Neural cell (in vitro differentiated cells): ENCODE data around the gene MKRN2. TPM values are rescaled to one million over a fixed set of nuclear protein-coding genes. Genes with fewer than 3 reads are reported as not detected.

Source experiments
- H2AFZ ChIP-seq: fragments of 200-600, 300-800 bp; sonication (generic), shearing (Covaris generic); 2 replicates; pipeline ENCODE4 v1.6.0; 2014; ENCODE audit warnings: low read depth, mild to moderate bottlenecking, antibody characterized with exemption, low read length, moderate library complexity
- H3F3A ChIP-seq: fragments of 200-600 bp; shearing (Covaris generic); 2 replicates; pipeline ENCODE4 v1.6.1; 2016; ENCODE audit warnings: mild to moderate bottlenecking, moderate library complexity, mixed read lengths, antibody characterized with exemption, low read length; ENCODE audit not compliant: insufficient read depth, poor library complexity, severe bottlenecking
- H3K27ac ChIP-seq: fragments of 200-600, 300-800 bp; sonication (generic), shearing (Covaris generic); 2 replicates; pipeline ENCODE4 v1.5.1; 2014; ENCODE audit warnings: mild to moderate bottlenecking, low read length, moderate library complexity
- H3K27me3 ChIP-seq: fragments of 300-800, 200-600 bp; sonication (generic), shearing (Covaris generic); 2 replicates; pipeline ENCODE4 v1.6.0; 2014; ENCODE audit warnings: mild to moderate bottlenecking, low read depth, low read length, moderate library complexity; ENCODE audit not compliant: insufficient read depth
- H3K36me3 ChIP-seq: fragments of 300-800, 200-600 bp; sonication (generic), shearing (Covaris generic); 2 replicates; pipeline ENCODE4 v1.5.1; 2014; ENCODE audit warnings: mild to moderate bottlenecking, antibody characterized with exemption, low read length, moderate library complexity; ENCODE audit not compliant: insufficient read depth
- H3K4me2 ChIP-seq: fragments of 300-800, 200-600 bp; sonication (generic), shearing (Covaris generic); 2 replicates; pipeline ENCODE4 v1.6.0; 2014; ENCODE audit warnings: mild to moderate bottlenecking, low read length
- H3K4me3 ChIP-seq: fragments of 300-800, 200-600 bp; sonication (generic), shearing (Covaris generic); 2 replicates; pipeline ENCODE4 v1.5.1; 2014; ENCODE audit warnings: mild to moderate bottlenecking, low read length, moderate library complexity
- H3K79me2 ChIP-seq: fragments of 200-600 bp; shearing (Covaris generic); replicated peaks from 2 replicates; pipeline ENCODE4 v1.6.0; 2014; ENCODE audit warnings: mild to moderate bottlenecking, low read length, moderate library complexity; ENCODE audit not compliant: insufficient read depth
- H3K9ac ChIP-seq: fragments of 300-800, 200-600 bp; sonication (generic), shearing (Covaris generic); 2 replicates; pipeline ENCODE4 v1.6.1; 2016; ENCODE audit warnings: mild to moderate bottlenecking, low read length, mixed read lengths
- H3K9me2 ChIP-seq: fragments of 200-600 bp; shearing (Covaris generic); 2 replicates; pipeline ENCODE4 v1.6.1; 2016; ENCODE audit warnings: mild to moderate bottlenecking, low read length, mixed read lengths; ENCODE audit not compliant: insufficient read depth
- H3K9me3 ChIP-seq: fragments of 200-600, 300-800 bp; sonication (generic), shearing (Covaris generic); 2 replicates; pipeline ENCODE4 v1.6.1; 2016; ENCODE audit warnings: mild to moderate bottlenecking, mixed run types, low read length, moderate library complexity, mixed read lengths
- H4K20me1 ChIP-seq: fragments of 200-600 bp; shearing (Covaris generic); 2 replicates; pipeline ENCODE4 v1.6.1; 2016; ENCODE audit warnings: mild to moderate bottlenecking, mixed run types; ENCODE audit not compliant: insufficient read depth
- CTCF ChIP-seq: fragments of 450-650 bp; IDR thresholded peaks from 2 replicates; pipeline ENCODE4 v1.5.1; 2014; ENCODE audit warnings: antibody characterized with exemption, mild to moderate bottlenecking, moderate library complexity; ENCODE audit not compliant: poor library complexity, severe bottlenecking
- EP300 ChIP-seq: fragments of 450-650 bp; conservative IDR thresholded peaks from 2 replicates; pipeline ENCODE4 v1.6.1; 2014; ENCODE audit warnings: antibody characterized with exemption, mild to moderate bottlenecking, moderate library complexity; ENCODE audit not compliant: poor library complexity, severe bottlenecking
- EZH2 ChIP-seq: fragments of 200-600, 300-800 bp; shearing (Covaris generic), sonication (generic); IDR thresholded peaks from 2 replicates; pipeline ENCODE4 v1.6.1; 2014; ENCODE audit warnings: antibody characterized with exemption, low read length, borderline replicate concordance, mild to moderate bottlenecking; ENCODE audit not compliant: insufficient read depth, poor library complexity, severe bottlenecking
- MXI1 ChIP-seq: fragments of 450-650 bp; conservative IDR thresholded peaks from 2 replicates; pipeline ENCODE4 v1.6.1; 2014; ENCODE audit warnings: antibody characterized with exemption, mild to moderate bottlenecking; ENCODE audit not compliant: poor library complexity, severe bottlenecking
- POLR2AphosphoS5 ChIP-seq: IDR thresholded peaks from 2 replicates; pipeline ENCODE4 v1.6.1; 2012
- RAD21 ChIP-seq: fragments of 450-650 bp; conservative IDR thresholded peaks from 2 replicates; pipeline ENCODE4 v1.6.1; 2014; ENCODE audit warnings: antibody characterized with exemption, mild to moderate bottlenecking, moderate library complexity
- REST ChIP-seq: IDR thresholded peaks from 2 replicates; pipeline ENCODE4 v1.6.1; 2012; ENCODE audit warnings: borderline replicate concordance
- SMC3 ChIP-seq: fragments of 450-650 bp; conservative IDR thresholded peaks from 2 replicates; pipeline ENCODE4 v1.6.1; 2014; ENCODE audit warnings: antibody characterized with exemption, mild to moderate bottlenecking, moderate library complexity; ENCODE audit not compliant: poor library complexity
- TAF1 ChIP-seq: IDR thresholded peaks from 2 replicates; pipeline ENCODE4 v1.6.1; 2012; ENCODE audit warnings: low read depth
- polyA plus RNA-seq: library from polyadenylated mRNA; depleted of rRNA; stranded (reverse); fragments of >200 nt; gene quantifications from 2 replicates; pipeline ENCODE4 v1.2.3, GENCODE V29; 2014

The MKRN2 gene
- polyA plus RNA-seq, 1 donor from 2014 or later, result 47.6 TPM

GRCh38 chr3:12521010-12521409 is 35.9 kb upstream of the MKRN2 start:
- Histone ChIP-seq H3K79me2 (no peaks in the 10 kb centered on the region), H2AFZ (no peak overlapping the region), H3K27ac (no peak overlapping the region), H3F3A (no peaks in the 10 kb centered on the region), H4K20me1 (no peaks in the 10 kb centered on the region), H3K27me3 (no peaks in the 10 kb centered on the region), H3K4me2 (no peak overlapping the region), H3K4me3 (no peak overlapping the region), H3K9me3 (no peaks in the 10 kb centered on the region), H3K36me3 (peaks cover 6% of the 10 kb centered on the region), H3K9ac (no peak overlapping the region), H3K9me2 (no peaks in the 10 kb centered on the region)
- TF ChIP-seq POLR2AphosphoS5 (no peak), RAD21 (no peak), SMC3 (no peak), MXI1 (no peak)

GRCh38 chr3:12522721-12523120 is 34.2 kb upstream of the MKRN2 start:
- no peaks in the 10 kb centered on the region for H3K9me3 ChIP-seq
- H4K20me1 ChIP-seq, result no peaks in the 10 kb centered on the region
- TF ChIP-seq EZH2 (no peak), TAF1 (no peak), MXI1 (no peak)

GRCh38 chr3:12527757-12528143 is 29.1 kb upstream of the MKRN2 start:
- no peaks in the 10 kb centered on the region for H4K20me1 ChIP-seq
- H3K36me3 ChIP-seq, result no peaks in the 10 kb centered on the region
- H3K4me2 ChIP-seq, result no peak overlapping the region
- no peak overlapping the region for H2AFZ ChIP-seq
- H3K27ac ChIP-seq, result no peak overlapping the region
- no peak overlapping the region for H3K4me3 ChIP-seq
- no peaks in the 10 kb centered on the region for H3F3A ChIP-seq
- H3K27me3 ChIP-seq, result no peaks in the 10 kb centered on the region
- no peaks in the 10 kb centered on the region for H3K9me2 ChIP-seq
- H3K9ac ChIP-seq, result no peak overlapping the region
- H3K79me2 ChIP-seq, result no peaks in the 10 kb centered on the region
- TF ChIP-seq TAF1 (no peak), REST (no peak), MXI1 (no peak), EZH2 (no peak), EP300 (no peak), RAD21 (no peak), CTCF (no peak), SMC3 (no peak), POLR2AphosphoS5 (no peak)
- no peaks in the 10 kb centered on the region for H3K9me3 ChIP-seq

More at GRCh38 chr3:12522721-12523120, 34.2 kb upstream of the MKRN2 start:
- H3K4me2 ChIP-seq, result no peak overlapping the region
- peaks cover 6% of the 10 kb centered on the region for H3K36me3 ChIP-seq
- no peak overlapping the region for H3K27ac ChIP-seq
- H3K27me3 ChIP-seq, result no peaks in the 10 kb centered on the region
- H3K79me2 ChIP-seq, result no peaks in the 10 kb centered on the region
- no peak overlapping the region for H2AFZ ChIP-seq
- no peaks in the 10 kb centered on the region for H3K9me2 ChIP-seq
- no peaks in the 10 kb centered on the region for H3F3A ChIP-seq
- H3K9ac ChIP-seq, result no peak overlapping the region
- H3K4me3 ChIP-seq, result no peak overlapping the region
